Naive B cell (primary cell): ENCODE results near the gene LRRC74B. TPM values are rescaled to one million over a fixed set of nuclear protein-coding genes. Genes with fewer than 3 reads are reported as not detected.
A peak's percentile ranks its signal among the peaks of the same experiment; 100 is the strongest.
"Not testable (repeated sequence)": the region's sequence is repeated elsewhere in the genome, so short reads cannot be mapped to it uniquely, and the experiment has no call there.

Source experiments
- ATAC-seq, 2 donors: fragments of 150-1000 bp; cut with Tn5 transposase; 2 replicates each; pipeline ENCODE4 v1.10.0; 2021; ENCODE audit warnings: low read depth in 2 of 2, mild to moderate bottlenecking in 2 of 2, moderate library complexity in 2 of 2
- DNase-seq: peaks from one replicate; pipeline ENCODE4 v3.0.0; 2022
- H3K27ac Mint-ChIP-seq, 6 donors: one replicate each; pipeline ENCODE4 v1.8.0; 2020 to 2022; ENCODE audit warnings: mild to moderate bottlenecking in 6 of 6, mixed read lengths in 6 of 6, moderate library complexity in 5 of 6, inconsistent platforms in 2 of 6
- H3K27me3 Mint-ChIP-seq, 3 donors: one replicate each; pipeline ENCODE4 v1.8.0; 2021 to 2022; ENCODE audit warnings: mixed read lengths in 3 of 3, mild to moderate bottlenecking in 1 of 3
- H3K36me3 Mint-ChIP-seq, 2 donors: one replicate each; pipeline ENCODE4 v1.8.0; 2020 to 2022; ENCODE audit warnings: mixed read lengths in 2 of 2, inconsistent platforms in 1 of 2, mild to moderate bottlenecking in 1 of 2
- H3K4me1 Mint-ChIP-seq, 3 donors: one replicate each; pipeline ENCODE4 v1.8.0; 2020 to 2022; ENCODE audit warnings: mixed read lengths in 3 of 3, inconsistent platforms in 1 of 3, mild to moderate bottlenecking in 1 of 3, moderate library complexity in 1 of 3
- H3K4me3 Mint-ChIP-seq, 8 donors: one replicate each; pipeline ENCODE4 v1.8.0; 2020 to 2022; ENCODE audit warnings: mild to moderate bottlenecking in 8 of 8, mixed read lengths in 8 of 8, moderate library complexity in 8 of 8, inconsistent platforms in 2 of 8
- H3K9me3 Mint-ChIP-seq, 7 donors: one replicate each; pipeline ENCODE4 v1.8.0; 2020 to 2022; ENCODE audit warnings: mixed read lengths in 7 of 7, mild to moderate bottlenecking in 5 of 7, inconsistent platforms in 2 of 7, moderate library complexity in 1 of 7
- polyA plus RNA-seq, 6 donors: library from polyadenylated mRNA; unstranded; fragments of 300-500 nt; fragmentation: Illumina TruSeq; gene quantifications; one replicate each; pipeline ENCODE4 v1.2.3, GENCODE V29; 2021; ENCODE audit warnings: low read depth in 6 of 6

LRRC74B gene
- polyA plus RNA-seq, 6 donors from 2014 or later, result not detected

DNA sequence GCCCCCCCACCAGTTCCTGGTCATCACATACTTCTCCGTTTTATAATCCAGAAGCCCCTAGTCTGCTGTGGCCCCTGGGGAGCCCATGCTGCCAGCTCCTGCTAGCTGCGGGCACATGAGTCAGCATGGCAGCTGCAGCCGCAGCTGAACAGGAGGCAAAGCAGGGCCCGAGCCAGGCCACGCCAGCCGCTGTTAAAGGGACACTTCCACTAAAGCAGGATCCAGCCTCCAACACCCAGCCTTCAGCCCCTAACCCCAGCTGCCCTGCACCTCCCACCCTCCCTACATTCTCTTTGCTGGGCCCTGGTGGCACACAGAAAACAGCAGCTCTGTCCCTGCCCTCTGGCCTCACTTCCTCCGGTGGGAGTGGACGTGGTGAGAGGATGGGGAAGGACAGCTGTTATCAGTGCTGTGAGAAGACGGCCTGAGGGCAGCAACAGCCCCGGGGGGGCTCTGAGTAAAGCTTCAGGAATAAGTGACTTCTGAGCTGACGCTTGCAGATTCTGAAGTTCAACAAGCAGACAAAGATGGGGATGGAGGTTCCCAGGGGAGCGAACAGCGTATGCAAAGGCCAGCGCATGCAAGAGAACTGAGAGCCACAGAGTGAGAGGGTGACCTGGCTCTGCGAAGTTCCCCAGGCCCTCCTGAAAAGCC, 688 bp upstream of the LRRC74B start:
- DNase-seq (peak; percentile 7), ATAC-seq (peak; percentile 38 to 39)
- Mint-ChIP-seq H3K36me3 (no peaks in the 10 kb centered on the region), H3K27ac (peak overlapping the region; percentile 29 to 98 (median 96)), H3K27me3 (peaks cover 15 to 42% (median 38%) of the 10 kb centered on the region in 3 donors), H3K4me3 (peak overlapping the region in 7 of 8 donors; percentile 62 to 87 (median 78)), H3K4me1 (peaks cover 20 to 30% (median 22%) of the 10 kb centered on the region in 3 donors), H3K9me3 (no peaks in the 10 kb centered on the region)

DNA sequence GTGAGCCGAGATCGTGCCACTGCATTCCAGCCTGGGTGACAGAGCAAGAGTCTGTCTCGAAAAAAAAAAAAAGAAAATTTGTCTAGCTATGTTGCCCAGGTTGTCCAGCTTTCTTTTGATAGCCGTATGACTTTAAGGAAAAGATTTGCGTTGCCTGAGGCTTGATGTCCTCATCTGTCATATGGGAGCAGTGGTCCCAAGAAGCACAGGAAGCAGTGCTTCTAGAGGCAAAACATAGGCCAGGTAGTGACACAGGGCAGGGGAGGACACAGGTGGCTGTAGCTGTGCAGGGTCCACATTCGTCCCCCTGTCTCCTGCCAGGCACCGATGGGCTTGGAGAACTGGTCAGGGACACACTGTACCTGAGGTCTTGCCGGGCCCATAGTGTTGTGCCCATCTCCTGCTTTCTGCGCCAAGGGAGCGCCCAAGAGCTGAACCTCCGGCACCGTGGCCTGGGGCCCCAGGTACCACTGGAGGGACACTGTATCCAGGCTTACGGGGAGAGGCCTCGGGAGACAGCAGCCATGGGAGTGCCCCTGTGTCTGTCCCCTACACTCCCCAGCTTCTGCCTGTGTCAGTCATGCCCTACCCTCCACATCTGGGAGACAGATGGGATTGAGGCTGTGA, 1.4 kb downstream of the LRRC74B start:
- Mint-ChIP-seq H3K36me3 (no peaks in the 10 kb centered on the region), H3K27ac (peak overlapping the region in 1 of 6 donors; percentile 68), H3K9me3 (no peaks in the 10 kb centered on the region), H3K4me3 (no peak overlapping the region), H3K27me3 (peaks cover 14 to 38% (median 36%) of the 10 kb centered on the region in 3 donors), H3K4me1 (peaks cover 20 to 30% (median 22%) of the 10 kb centered on the region in 3 donors)
- DNase-seq (no peak), ATAC-seq (no peak)

DNA sequence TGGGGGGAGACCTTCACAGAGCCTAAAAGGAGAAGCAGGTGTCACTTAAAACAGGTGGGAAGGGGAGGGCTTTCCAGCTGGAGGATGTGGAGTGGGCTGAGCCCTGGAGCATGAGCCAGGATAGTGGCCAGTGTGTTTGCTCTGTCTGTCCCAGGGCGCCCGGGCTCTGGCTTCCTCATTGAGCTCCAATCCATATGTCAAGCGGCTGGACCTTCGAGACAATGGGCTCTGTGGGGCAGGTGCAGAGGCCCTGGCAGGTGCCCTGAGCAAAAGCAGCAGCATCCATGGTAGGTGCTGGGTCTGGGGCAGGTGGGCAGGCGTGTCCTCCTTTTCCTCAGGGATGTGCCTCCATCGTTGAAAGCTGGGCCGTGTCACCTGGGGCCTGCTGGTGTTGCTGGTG, 2.0 kb downstream of the LRRC74B start:
- no peaks in the 10 kb centered on the region for H3K9me3 Mint-ChIP-seq
- peaks cover 14 to 32% (median 31%) of the 10 kb centered on the region in 3 donors for H3K27me3 Mint-ChIP-seq
- H3K4me1 Mint-ChIP-seq, result peaks cover 20 to 30% (median 22%) of the 10 kb centered on the region in 3 donors
- ATAC-seq (no peak), DNase-seq (no peak)
- no peaks in the 10 kb centered on the region for H3K36me3 Mint-ChIP-seq
- H3K4me3 Mint-ChIP-seq, result no peak overlapping the region
- H3K27ac Mint-ChIP-seq, result peak overlapping the region in 1 of 6 donors; percentile 68

GRCh38 chr22:21048448-21048847, 2.7 kb downstream of the LRRC74B start:
- peak overlapping the region in 1 of 6 donors; percentile 15 for H3K27ac Mint-ChIP-seq
- H3K4me3 Mint-ChIP-seq, H3K36me3 Mint-ChIP-seq, H3K9me3 Mint-ChIP-seq, DNase-seq, ATAC-seq: not testable (repeated sequence)
- peaks cover 9 to 31% (median 31%) of the 10 kb centered on the region in 3 donors for H3K27me3 Mint-ChIP-seq
- H3K4me1 Mint-ChIP-seq, result peaks cover 18 to 23% (median 19%) of the 10 kb centered on the region in 3 donors

DNA sequence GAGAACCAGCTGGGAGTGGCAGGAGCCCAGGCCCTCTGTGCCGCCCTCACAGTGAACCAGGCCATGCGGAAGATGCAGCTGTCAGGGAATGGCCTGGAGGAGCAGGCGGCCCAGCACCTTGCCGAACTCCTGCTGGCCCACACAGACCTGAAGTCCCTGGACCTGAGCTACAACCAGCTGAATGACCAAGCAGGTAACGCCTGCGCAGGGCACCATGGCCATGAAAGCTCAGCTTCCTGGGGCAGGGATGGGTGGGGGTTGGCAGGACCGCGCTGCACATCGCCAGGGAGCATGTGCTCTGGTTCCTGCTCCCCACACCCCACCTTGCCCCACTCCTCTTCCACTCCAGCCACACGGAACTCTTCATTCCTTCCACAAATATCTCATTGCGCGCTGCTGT, 3.2 kb downstream of the LRRC74B start:
- not testable (repeated sequence) for H3K4me3 Mint-ChIP-seq, ATAC-seq, DNase-seq, H3K36me3 Mint-ChIP-seq, H3K9me3 Mint-ChIP-seq, H3K27ac Mint-ChIP-seq
- peaks cover 7 to 27% (median 27%) of the 10 kb centered on the region in 3 donors for H3K27me3 Mint-ChIP-seq
- peaks cover 16 to 20% (median 19%) of the 10 kb centered on the region in 3 donors for H3K4me1 Mint-ChIP-seq

GRCh38 chr22:21051145-21051830, 5.5 kb downstream of the LRRC74B start:
- Mint-ChIP-seq H3K27ac (peak overlapping the region in 1 of 6 donors; percentile 83), H3K4me1 (peaks cover 7 to 12% (median 10%) of the 10 kb centered on the region in 3 donors), H3K36me3 (no peaks in the 10 kb centered on the region), H3K9me3 (no peaks in the 10 kb centered on the region), H3K4me3 (no peak overlapping the region), H3K27me3 (peaks cover 0 to 31% (median 29%) of the 10 kb centered on the region in 3 donors)
- ATAC-seq (no peak), DNase-seq (no peak)

GRCh38 chr22:21051831-21052400, 6.2 kb downstream of the LRRC74B start:
- Mint-ChIP-seq H3K36me3 (no peaks in the 10 kb centered on the region), H3K9me3 (no peaks in the 10 kb centered on the region), H3K27ac (peak overlapping the region in 1 of 6 donors; percentile 1), H3K4me3 (peak overlapping the region in 1 of 8 donors; percentile 18), H3K4me1 (peaks cover 10 to 15% (median 12%) of the 10 kb centered on the region in 3 donors), H3K27me3 (peaks cover 5 to 37% (median 35%) of the 10 kb centered on the region in 3 donors)
- DNase-seq, result no peak
- no peak for ATAC-seq

DNA sequence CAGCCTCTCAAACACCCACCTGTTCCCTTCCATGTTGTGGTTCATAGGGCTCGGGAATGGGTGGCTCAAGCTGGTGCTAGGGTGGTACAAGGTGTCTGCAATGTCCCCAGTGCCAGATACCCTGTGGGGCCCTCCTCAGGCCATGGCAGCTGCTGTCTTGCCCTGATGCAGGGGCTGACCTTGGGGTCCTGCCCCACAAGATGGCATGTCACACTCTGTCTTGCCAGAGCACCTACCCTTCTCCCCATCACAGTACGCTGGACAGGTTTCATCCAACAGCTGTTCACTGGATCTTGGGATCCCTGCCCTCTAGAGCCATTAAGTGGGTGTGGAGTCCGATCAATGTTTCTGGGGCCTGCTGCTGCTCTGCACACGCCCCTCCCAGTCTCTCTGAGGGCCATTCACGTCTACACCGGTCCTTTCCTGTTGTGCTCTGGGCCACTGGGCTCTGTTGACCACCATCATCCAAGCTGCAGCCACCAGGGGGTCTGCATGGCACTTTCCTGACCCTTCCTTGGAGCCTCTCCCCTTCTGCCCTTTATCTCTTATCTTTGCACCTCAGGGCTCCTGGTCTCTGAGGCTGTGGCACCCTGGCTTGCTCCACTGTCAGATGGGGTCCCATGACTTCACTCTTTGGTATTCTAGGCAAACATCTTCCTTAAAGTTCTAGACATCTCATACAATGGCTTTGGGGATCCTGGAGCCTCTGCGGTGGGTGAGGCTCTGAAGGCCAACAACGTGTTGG, 7.1 kb downstream of the LRRC74B start:
- H3K36me3 Mint-ChIP-seq, result no peaks in the 10 kb centered on the region
- H3K27ac Mint-ChIP-seq, result no peak overlapping the region
- H3K27me3 Mint-ChIP-seq, result peaks cover 8 to 39% (median 38%) of the 10 kb centered on the region in 3 donors
- H3K4me1 Mint-ChIP-seq, result peaks cover 10 to 15% (median 12%) of the 10 kb centered on the region in 3 donors
- no peak for ATAC-seq
- no peak overlapping the region for H3K4me3 Mint-ChIP-seq
- no peak for DNase-seq
- H3K9me3 Mint-ChIP-seq, result no peaks in the 10 kb centered on the region

GRCh38 chr22:21054046-21054713, 8.4 kb downstream of the LRRC74B start:
- ATAC-seq (no peak), DNase-seq (no peak)
- Mint-ChIP-seq H3K27ac (peak overlapping the region in 2 of 6 donors; percentile 37 to 70), H3K36me3 (no peaks in the 10 kb centered on the region), H3K4me1 (peaks cover 10 to 15% (median 12%) of the 10 kb centered on the region in 3 donors), H3K9me3 (no peaks in the 10 kb centered on the region), H3K4me3 (peak overlapping the region in 1 of 8 donors; percentile 22), H3K27me3 (peaks cover 8 to 39% (median 38%) of the 10 kb centered on the region in 3 donors)

GRCh38 chr22:21054714-21055563, 9.2 kb downstream of the LRRC74B start:
- Mint-ChIP-seq H3K4me3 (peak overlapping the region in 1 of 8 donors; percentile 22), H3K27ac (peak overlapping the region in 1 of 6 donors; percentile 37), H3K27me3 (peaks cover 8 to 39% (median 38%) of the 10 kb centered on the region in 3 donors), H3K9me3 (no peaks in the 10 kb centered on the region), H3K4me1 (peaks cover 10 to 15% (median 12%) of the 10 kb centered on the region in 3 donors), H3K36me3 (no peaks in the 10 kb centered on the region)
- DNase-seq (no peak), ATAC-seq (no peak)

DNA sequence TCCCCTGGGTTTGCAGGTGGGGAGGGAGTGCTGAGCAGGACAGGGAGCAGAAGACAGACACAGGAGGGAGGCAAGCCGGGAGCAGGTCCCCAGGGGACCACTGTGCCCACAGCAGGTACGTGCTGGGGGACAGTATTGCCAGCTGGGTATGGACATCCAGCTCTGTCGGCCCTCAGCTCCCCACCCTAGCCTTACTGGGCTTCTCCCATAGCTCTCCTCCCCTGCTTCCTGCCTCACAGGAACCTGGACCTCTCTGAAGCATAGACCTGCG, 9.8 kb downstream of the LRRC74B start:
- no peaks in the 10 kb centered on the region for H3K36me3 Mint-ChIP-seq
- H3K4me3 Mint-ChIP-seq, result peak overlapping the region in 1 of 8 donors; percentile 10
- ATAC-seq (no peak), DNase-seq (no peak)
- H3K9me3 Mint-ChIP-seq, result no peaks in the 10 kb centered on the region
- peaks cover 8 to 39% (median 38%) of the 10 kb centered on the region in 3 donors for H3K27me3 Mint-ChIP-seq
- H3K27ac Mint-ChIP-seq, result no peak overlapping the region
- peaks cover 10 to 15% (median 12%) of the 10 kb centered on the region in 3 donors for H3K4me1 Mint-ChIP-seq
